ENCODE results near the gene MCCD1.
"Not testable (repeated sequence)": the region's sequence is repeated elsewhere in the genome, so short reads cannot be mapped to it uniquely, and the experiment has no call there.

Gene MCCD1, protein sequence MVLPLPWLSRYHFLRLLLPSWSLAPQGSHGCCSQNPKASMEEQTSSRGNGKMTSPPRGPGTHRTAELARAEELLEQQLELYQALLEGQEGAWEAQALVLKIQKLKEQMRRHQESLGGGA

GRCh38 chr6:31528821-31529328 lies at the start of gene MCCD1:
MCCD1 (plus strand) TSS chr6:31528962; CDS start chr6:31529015, 53 bp downstream.
- DNase-seq (ENCODE audit: low read depth), result no peak

DNA sequence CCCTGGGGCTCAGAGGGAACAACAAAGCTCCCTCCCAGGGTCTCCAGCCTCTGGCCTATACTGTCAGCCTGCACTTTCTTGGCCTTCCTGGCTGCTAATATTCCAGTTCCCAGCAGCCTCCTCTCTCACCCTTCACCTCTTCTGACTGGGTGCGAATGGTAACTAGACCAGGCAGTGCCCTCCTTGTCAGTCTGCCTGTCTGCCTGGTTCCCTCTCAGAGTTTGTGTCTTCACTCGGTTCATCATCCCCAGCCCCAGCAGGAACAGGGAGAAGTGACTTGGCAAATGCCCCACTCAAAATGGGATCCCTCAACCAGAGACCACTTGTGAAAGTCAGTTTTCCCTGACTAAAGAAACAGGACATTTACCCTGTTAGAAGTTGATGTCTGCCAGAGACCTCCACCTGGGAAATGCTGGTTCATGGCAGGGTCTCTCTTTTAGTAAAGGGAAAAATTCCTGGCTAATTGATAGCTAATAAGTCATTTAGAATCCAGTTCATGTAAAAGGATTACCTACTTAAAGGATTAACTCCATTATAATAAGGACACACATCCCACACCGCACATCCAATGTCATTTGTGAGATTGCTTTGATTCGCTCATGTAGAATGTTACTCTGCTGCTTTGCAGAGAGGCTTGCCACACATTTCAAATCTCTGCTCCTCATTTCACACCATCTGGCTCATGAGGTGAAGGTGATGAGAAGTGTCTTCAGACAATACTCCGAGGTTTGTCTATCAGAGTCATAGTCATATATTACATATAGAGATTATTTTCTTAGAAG lies 49.4 kb upstream of the MCCD1 start:
- no peak for DNase-seq (ENCODE audit: low read depth)

- no peak for DNase-seq (ENCODE audit: low read depth)
Observed at GRCh38 chr6:31479933-31480535, 48.7 kb upstream of the MCCD1 start.

DNA sequence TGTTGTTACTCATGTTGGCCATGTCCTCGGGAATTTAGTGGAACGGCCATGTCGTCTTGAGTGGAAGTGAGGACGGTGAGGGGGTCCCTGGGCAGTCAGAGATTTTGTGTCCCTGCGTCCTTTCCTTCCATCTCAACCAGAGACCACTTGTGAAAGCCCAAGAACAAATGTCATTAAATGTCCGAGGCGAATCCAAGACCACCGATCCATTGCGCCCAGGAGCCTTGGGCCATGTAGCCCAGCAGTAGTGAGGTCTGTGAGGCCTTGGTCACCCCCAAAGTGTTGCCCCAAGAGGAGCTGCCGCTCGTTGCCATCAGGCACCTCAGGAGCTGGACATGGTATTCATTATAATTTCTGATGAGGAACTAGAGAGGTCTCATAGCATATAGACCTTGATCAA lies 48.2 kb upstream of the MCCD1 start:
- no peak for DNase-seq (ENCODE audit: low read depth)

GRCh38 chr6:31483392-31483791 lies 45.4 kb upstream of the MCCD1 start:
- DNase-seq (ENCODE audit: low read depth), result no peak

DNA sequence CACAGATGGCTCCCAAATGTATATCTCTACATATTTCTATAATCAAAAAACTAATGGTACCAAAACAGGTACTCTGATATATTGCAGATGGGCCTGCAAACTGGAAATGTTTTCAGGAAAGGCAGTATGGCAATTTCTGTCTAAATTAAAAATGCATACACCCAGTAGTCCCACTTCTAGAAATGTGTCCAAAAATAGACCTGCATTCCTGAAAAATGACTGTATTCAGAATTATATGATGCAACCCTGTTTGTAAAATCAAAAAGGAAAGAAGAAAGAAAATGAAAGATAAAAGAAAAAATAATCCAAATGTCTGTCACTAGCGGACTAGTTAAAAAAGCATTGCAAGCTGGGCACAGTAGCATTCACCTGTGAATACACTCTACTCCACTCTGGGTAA lies 43.7 kb upstream of the MCCD1 start:
- no peak for DNase-seq (ENCODE audit: low read depth)

DNA sequence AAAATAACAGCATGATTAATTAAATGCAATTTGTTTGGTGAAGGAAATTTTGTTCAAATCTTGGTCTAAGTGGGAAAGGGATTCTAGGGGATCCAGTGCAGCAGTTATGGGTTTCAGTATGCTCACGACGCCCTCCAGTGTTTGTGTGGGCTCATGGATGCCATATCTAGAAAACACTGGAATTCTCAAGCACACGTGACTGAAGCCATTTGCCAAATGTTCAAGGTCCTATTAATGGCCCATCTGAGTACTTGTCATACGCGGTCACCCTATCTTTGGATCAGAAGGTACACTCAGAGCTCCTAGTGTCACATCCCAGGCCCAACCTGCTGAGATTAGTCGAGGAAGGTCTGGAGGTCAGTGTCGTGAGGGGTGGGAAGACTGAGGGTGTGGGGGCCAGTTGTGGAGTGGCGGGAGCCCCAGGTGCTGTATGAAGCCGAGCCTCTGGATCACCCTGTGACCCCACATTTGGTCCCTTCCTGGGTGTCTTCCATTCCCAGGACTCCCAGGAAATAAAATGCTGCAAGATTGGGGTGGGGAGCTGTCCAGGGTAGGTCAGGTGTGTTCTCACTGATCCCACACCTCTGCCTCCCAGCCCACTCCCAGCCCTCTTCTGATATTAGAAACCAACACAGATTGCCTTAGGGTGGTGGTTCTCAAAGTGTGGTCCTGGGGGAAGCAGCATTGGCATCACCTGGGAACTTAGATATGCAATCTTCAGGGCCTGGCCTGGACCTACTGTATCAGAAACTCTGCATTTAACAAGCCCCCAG lies 42.5 kb upstream of the MCCD1 start:
- DNase-seq (ENCODE audit: low read depth), result not testable (repeated sequence)

DNA sequence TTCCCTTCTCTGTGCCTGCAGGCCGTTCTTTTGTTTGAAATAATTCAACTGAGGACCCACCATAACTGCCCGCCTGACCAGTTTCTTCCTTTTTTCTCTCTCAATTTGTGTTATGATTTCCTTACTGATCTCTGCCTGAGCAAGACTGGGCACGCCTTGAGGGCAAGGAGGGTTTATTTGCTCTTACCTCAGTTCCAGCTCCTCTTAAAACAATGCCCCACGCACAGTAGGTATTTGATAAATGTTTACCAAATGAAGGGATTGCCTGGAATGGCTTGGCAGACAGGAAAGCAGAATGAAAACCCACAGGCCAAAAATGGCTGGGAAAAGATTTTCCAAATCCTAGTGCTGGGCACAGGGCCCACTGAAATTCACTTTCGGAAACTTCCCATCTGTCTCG lies 41.1 kb upstream of the MCCD1 start:
- not testable (repeated sequence) for DNase-seq (ENCODE audit: low read depth)

GRCh38 chr6:31489086-31489485 lies 39.7 kb upstream of the MCCD1 start:
- DNase-seq (ENCODE audit: low read depth), result no peak

- DNase-seq (ENCODE audit: low read depth), result no peak
Observed at GRCh38 chr6:31490115-31490873, 38.5 kb upstream of the MCCD1 start.

DNA sequence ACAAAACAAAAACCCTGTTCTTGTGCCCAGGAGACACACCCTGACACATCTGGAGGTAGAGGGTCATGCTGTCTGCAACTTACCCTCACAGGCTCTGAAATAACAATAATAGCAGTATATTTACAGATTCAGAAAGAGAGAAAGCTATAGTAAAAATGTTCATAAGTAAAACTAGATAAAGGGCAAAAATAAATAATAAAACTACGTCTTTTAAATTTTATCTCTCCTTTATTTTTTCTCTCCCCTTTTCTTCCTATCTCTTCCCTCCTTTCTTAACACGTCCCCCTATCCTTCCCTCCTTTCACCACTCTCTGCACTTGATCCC lies 35.2 kb upstream of the MCCD1 start:
- DNase-seq (ENCODE audit: low read depth), result not testable (repeated sequence)

- no peak for DNase-seq (ENCODE audit: low read depth)
Observed at GRCh38 chr6:31493875-31494694, 34.7 kb upstream of the MCCD1 start.

DNA sequence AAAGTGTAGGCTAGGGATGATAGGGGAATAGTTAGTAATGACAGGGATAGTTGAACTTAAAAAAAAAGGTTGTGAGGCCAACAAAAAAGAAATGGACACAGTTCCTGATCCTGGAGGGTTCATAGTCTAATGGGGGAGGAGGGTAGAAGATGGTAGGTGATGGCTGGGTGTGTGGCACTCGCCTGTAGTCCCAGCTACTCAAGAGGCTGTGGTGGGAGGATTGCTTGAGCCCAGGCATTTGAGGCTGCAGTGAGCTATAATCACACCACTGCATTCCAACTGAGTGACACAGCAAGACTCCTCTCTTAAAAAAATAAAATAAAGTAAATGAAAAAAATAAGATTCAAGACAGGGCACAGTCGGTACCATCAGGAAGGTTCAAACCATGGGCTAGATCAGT lies 33.2 kb upstream of the MCCD1 start:
- DNase-seq (ENCODE audit: low read depth), result no peak

DNA sequence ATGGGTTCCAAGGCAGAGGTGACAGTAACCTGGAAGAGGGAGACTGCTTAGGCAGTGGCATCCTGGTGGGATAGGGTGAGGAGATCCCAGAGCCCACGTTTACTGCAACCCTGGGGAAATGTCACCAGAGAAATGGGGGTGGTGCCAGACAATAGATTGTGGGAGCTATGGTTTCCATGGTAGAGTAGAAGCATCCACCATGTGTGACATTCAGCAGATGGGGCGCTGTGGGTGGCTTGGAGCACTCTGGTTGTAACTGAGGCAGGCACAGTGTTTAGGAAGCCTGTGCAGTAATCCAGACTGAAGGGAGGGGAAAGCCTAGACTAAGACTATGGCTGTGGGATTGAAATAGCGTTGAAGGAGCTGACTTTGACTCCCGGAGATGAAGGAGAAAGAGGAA lies 31.9 kb upstream of the MCCD1 start:
- DNase-seq (ENCODE audit: low read depth), result not testable (repeated sequence)

GRCh38 chr6:31497531-31498476 lies 31.0 kb upstream of the MCCD1 start, which contains the start of gene MICB:
MICB (plus strand) TSS chr6:31498145; CDS start chr6:31498194, 49 bp downstream.
- no peak for DNase-seq (ENCODE audit: low read depth)

- DNase-seq (ENCODE audit: low read depth), result no peak
Observed at GRCh38 chr6:31498748-31499147, 30.0 kb upstream of the MCCD1 start.

DNA sequence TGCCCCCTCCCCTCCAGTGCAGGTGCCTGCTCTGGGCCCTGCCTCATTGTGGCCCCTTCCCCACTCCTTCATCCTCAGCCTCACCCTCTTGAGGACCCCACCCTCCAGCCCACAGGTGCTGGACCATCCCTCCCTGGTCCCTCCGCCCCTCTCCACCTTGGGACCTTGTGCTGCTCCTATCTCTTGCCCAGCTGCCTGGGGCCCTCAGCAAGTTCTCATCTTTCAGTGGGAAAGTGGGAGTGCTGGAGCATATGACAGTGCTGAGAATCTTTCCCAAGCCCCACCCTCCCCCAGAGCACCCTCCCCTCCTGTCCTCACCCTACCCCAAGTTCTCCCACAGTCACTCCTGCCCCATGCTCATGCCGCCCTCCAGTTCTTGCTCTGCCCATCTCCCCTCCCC lies 29.1 kb upstream of the MCCD1 start:
- DNase-seq (ENCODE audit: low read depth), result not testable (repeated sequence)

DNA sequence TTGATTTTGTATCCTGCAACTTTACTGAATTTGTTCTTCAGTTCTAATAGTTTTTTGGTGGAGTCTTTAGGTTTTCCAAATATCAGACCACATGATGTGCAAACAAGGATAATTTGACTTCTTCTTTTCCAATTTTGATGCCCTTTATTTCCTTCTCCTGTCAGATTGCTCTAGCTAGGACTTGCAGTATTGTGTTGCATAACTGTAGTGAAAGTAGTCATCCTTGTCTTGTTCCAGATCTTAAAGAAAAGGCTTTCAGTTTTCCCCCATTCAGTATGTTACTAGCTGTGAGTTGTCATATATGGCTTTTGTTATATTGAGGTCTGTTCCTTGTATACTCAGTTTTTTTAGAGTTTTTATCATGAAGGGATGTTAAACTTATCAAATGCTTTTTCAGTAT lies 26.2 kb upstream of the MCCD1 start:
- DNase-seq (ENCODE audit: low read depth), result no peak

DNA sequence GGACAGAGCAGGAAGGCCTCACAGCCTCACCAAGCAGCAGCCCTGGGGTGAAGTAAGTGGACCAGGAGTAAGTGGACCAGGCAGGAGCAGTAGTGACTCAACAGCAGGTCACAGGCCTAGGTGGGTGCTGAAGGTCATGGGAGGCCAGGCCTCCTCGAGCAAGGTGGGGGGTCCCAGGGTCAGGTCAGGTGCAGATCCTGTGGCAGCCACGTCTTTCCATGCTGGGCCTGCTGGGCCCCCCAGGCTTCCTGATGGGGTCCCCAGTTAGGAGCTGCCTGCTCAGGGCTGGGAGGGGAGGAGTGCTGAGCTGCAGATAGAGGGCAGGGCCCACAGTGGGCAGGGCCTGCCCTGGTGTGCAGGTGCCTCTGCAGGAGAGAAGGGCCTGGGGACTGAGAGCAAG lies 19.7 kb upstream of the MCCD1 start:
- DNase-seq (ENCODE audit: low read depth), result not testable (repeated sequence)

- DNase-seq (ENCODE audit: low read depth), result no peak
Observed at GRCh38 chr6:31510007-31510406, 18.8 kb upstream of the MCCD1 start.

Measured in HS-5 (cell line).